Endodermal cell (in vitro differentiated cells): Measurements from ENCODE around the gene CCDC57. TPM values are rescaled to one million over a fixed set of nuclear protein-coding genes. Genes with fewer than 3 reads are reported as not detected.

ENCODE experiments used
- DNase-seq: peaks from one replicate; pipeline ENCODE4 v3.0.0-alpha.2; 2017
- H3K27ac ChIP-seq: 2 replicates; pipeline ENCODE4 v1.5.1; 2013; ENCODE audit warnings: mild to moderate bottlenecking, low read depth, low read length, moderate library complexity
- H3K27me3 ChIP-seq: 2 replicates; pipeline ENCODE4 v1.6.1; 2013; ENCODE audit warnings: mild to moderate bottlenecking, low read length, moderate library complexity; ENCODE audit not compliant: insufficient read depth, control insufficient read depth, poor library complexity, severe bottlenecking
- H3K36me3 ChIP-seq: 2 replicates; pipeline ENCODE4 v1.7.0; 2013; ENCODE audit warnings: mild to moderate bottlenecking, low read length, moderate library complexity; ENCODE audit not compliant: control insufficient read depth, insufficient read depth
- H3K4me1 ChIP-seq: one replicate; pipeline ENCODE4 v1.7.0; 2013; ENCODE audit warnings: low read length; ENCODE audit not compliant: control insufficient read depth, insufficient read depth
- H3K4me3 ChIP-seq: 2 replicates; pipeline ENCODE4 v1.5.1; 2013; ENCODE audit warnings: mild to moderate bottlenecking, low read length, moderate library complexity
- H3K9ac ChIP-seq: 2 replicates; pipeline ENCODE4 v1.6.1; 2013; ENCODE audit warnings: mild to moderate bottlenecking, low read length, moderate library complexity; ENCODE audit not compliant: poor library complexity, severe bottlenecking; ENCODE audit errors: extremely low read depth
- H3K9me3 ChIP-seq: 2 replicates; pipeline ENCODE4 v1.6.1; 2013; ENCODE audit warnings: mild to moderate bottlenecking, low read length, moderate library complexity; ENCODE audit not compliant: control insufficient read depth
- H3K27ac Mint-ChIP-seq: 2 replicates; pipeline ENCODE4 v1.8.0; 2020; ENCODE audit warnings: mixed read lengths
- H3K27me3 Mint-ChIP-seq: 2 replicates; pipeline ENCODE4 v1.8.0; 2021; ENCODE audit warnings: mild to moderate bottlenecking, mixed read lengths; ENCODE audit not compliant: insufficient read depth
- H3K36me3 Mint-ChIP-seq: 2 replicates; pipeline ENCODE4 v1.8.0; 2020; ENCODE audit warnings: low read depth, mixed read lengths
- H3K4me1 Mint-ChIP-seq: 2 replicates; pipeline ENCODE4 v1.8.0; 2020; ENCODE audit warnings: mixed read lengths
- H3K4me3 Mint-ChIP-seq: 2 replicates; pipeline ENCODE4 v1.8.0; 2020; ENCODE audit warnings: mild to moderate bottlenecking, moderate library complexity, mixed read lengths
- H3K9me3 Mint-ChIP-seq: 2 replicates; pipeline ENCODE4 v1.8.0; 2020; ENCODE audit warnings: mild to moderate bottlenecking, mixed read lengths
- CTCF ChIP-seq: fragments of 200-600 bp; sonication (generic); conservative IDR thresholded peaks from 2 replicates; pipeline ENCODE4 v1.5.0; 2021; ENCODE audit warnings: antibody characterized with exemption, mild to moderate bottlenecking
- WGBS, 2 experiments: methylation state at CpG; one replicate each; pipeline versions ENCODE4 v1.1.5 to v1.1.7; 2013; ENCODE audit warnings: missing lambda C conversion rate in 2 of 2, mixed read lengths in 1 of 2; ENCODE audit not compliant: insufficient coverage in 1 of 2, insufficient read length in 1 of 2; 5-methylcytosine and 5-hydroxymethylcytosine counted together
- total RNA-seq, 2 donors: library from RNA; stranded (reverse); fragmentation: NEBNext Ultra II Directional in 1 of 2; extraction: Animal tissue kit (Norgen Biotek cat#: 25700) in 1 of 2; gene quantifications; 2 replicates in 1 of 2; 3 replicates in 1 of 2; pipeline ENCODE4 v1.2.1, GENCODE V29; 2021

The CCDC57 gene
- total RNA-seq, 2 donors from 2014 or later: 61.8 to 82.8 TPM

GRCh38 chr17:82101301-82101715 is 111.3 kb downstream of the CCDC57 start:
- 91 to 94% methylated on average over 7 to 10 of the region's 10 CpGs for WGBS, 2 experiments
- Histone ChIP-seq H3K27ac (no peak overlapping the region), H3K4me3 (no peak overlapping the region), H3K27me3 (no peaks in the 10 kb centered on the region), H3K9me3 (no peaks in the 10 kb centered on the region), H3K9ac (no peak overlapping the region), H3K4me1 (peaks cover 25% of the 10 kb centered on the region), H3K36me3 (peaks cover 5% of the 10 kb centered on the region)
- TF ChIP-seq CTCF: no peak
- no peak overlapping the region for H3K4me3 Mint-ChIP-seq
- H3K36me3 Mint-ChIP-seq: no peaks in the 10 kb centered on the region
- no peaks in the 10 kb centered on the region for H3K27me3 Mint-ChIP-seq
- H3K27ac Mint-ChIP-seq: no peak overlapping the region
- peaks cover 36% of the 10 kb centered on the region for H3K4me1 Mint-ChIP-seq
- no peaks in the 10 kb centered on the region for H3K9me3 Mint-ChIP-seq
- DNase-seq: no peak

- no peak for DNase-seq
- H3K36me3 Mint-ChIP-seq: peaks cover 3% of the 10 kb centered on the region
- no peaks in the 10 kb centered on the region for H3K9me3 Mint-ChIP-seq
- H3K27me3 Mint-ChIP-seq: no peaks in the 10 kb centered on the region
- H3K4me1 Mint-ChIP-seq: peaks cover 34% of the 10 kb centered on the region
- H3K36me3 ChIP-seq: peaks cover 12% of the 10 kb centered on the region
- H3K4me1 ChIP-seq: peaks cover 25% of the 10 kb centered on the region
- TF ChIP-seq CTCF: no peak
- no peak overlapping the region for H3K27ac Mint-ChIP-seq
- H3K4me3 Mint-ChIP-seq: peak overlapping the region; percentile 61
- no peak overlapping the region for H3K4me3 ChIP-seq
- H3K27me3 ChIP-seq: no peaks in the 10 kb centered on the region
- WGBS, 2 experiments: 93 to 95% methylated on average over 27 to 34 of the region's 35 CpGs
- no peak overlapping the region for H3K9ac ChIP-seq
- H3K9me3 ChIP-seq: no peaks in the 10 kb centered on the region
- no peak overlapping the region for H3K27ac ChIP-seq
These were observed 111.9 kb downstream of the CCDC57 start for GRCh38 chr17:82100502-82101298.

GRCh38 chr17:82098939-82099763 is 113.5 kb downstream of the CCDC57 start:
- peaks cover 30% of the 10 kb centered on the region for H3K4me1 Mint-ChIP-seq
- peaks cover 9% of the 10 kb centered on the region for H3K36me3 Mint-ChIP-seq
- H3K27me3 ChIP-seq: no peaks in the 10 kb centered on the region
- peaks cover 29% of the 10 kb centered on the region for H3K4me1 ChIP-seq
- peak overlapping the region; percentile 82 for H3K27ac Mint-ChIP-seq
- H3K27me3 Mint-ChIP-seq: no peaks in the 10 kb centered on the region
- no peaks in the 10 kb centered on the region for H3K9me3 ChIP-seq
- no peaks in the 10 kb centered on the region for H3K9me3 Mint-ChIP-seq
- H3K27ac ChIP-seq: peak overlapping the region; percentile 96
- H3K9ac ChIP-seq: peak overlapping the region; percentile 83
- TF ChIP-seq CTCF: no peak
- DNase-seq: peak; percentile 81
- 17 to 26% methylated on average over 33 to 80 of the region's 80 CpGs for WGBS, 2 experiments
- H3K4me3 Mint-ChIP-seq: peak overlapping the region; percentile 61
- H3K4me3 ChIP-seq: peak overlapping the region; percentile 76
- peaks cover 23% of the 10 kb centered on the region for H3K36me3 ChIP-seq
